Spleen (tissue), 11 donors: ENCODE results near the gene RMI1. TPM values are rescaled to one million over a fixed set of nuclear protein-coding genes. Genes with fewer than 3 reads are reported as not detected.
A peak's percentile ranks its signal among the peaks of the same experiment; 100 is the strongest.

Experiments
- DNase-seq: peaks from one replicate; pipeline ENCODE4 v3.0.0-alpha.2; 2020
- H3K27ac ChIP-seq, 8 donors: fragments of 200-600 bp; sonication (generic) in 7 of 8; 1 replicate in 4 of 8; 2 replicates in 4 of 8; pipeline versions ENCODE4 v1.5.0 to v1.8.0; 2016 to 2021; ENCODE audit warnings: inconsistent platforms in 4 of 8, mild to moderate bottlenecking in 4 of 8, moderate library complexity in 1 of 8
- H3K27me3 ChIP-seq, 7 donors: fragments of 200-600 bp; sonication (generic) in 6 of 7; replicated peaks in 1 of 7; 1 replicate in 4 of 7; 2 replicates in 3 of 7; pipeline versions ENCODE4 v1.5.0 to v1.8.0; 2016 to 2021; ENCODE audit warnings: inconsistent platforms in 3 of 7, mild to moderate bottlenecking in 1 of 7
- H3K36me3 ChIP-seq, 6 donors: fragments of 200-600 bp; sonication (generic) in 5 of 6; 1 replicate in 4 of 6; 2 replicates in 2 of 6; pipeline versions ENCODE4 v1.5.0 to v1.8.0; 2016 to 2021; ENCODE audit warnings: inconsistent platforms in 2 of 6
- H3K4me1 ChIP-seq, 6 donors: fragments of 200-600 bp; sonication (generic) in 5 of 6; 1 replicate in 3 of 6; 2 replicates in 3 of 6; pipeline versions ENCODE4 v1.5.0 to v1.8.0; 2016 to 2021; ENCODE audit warnings: inconsistent platforms in 3 of 6
- H3K4me3 ChIP-seq, 8 donors: fragments of 200-600 bp; sonication (generic) in 7 of 8; 1 replicate in 4 of 8; 2 replicates in 4 of 8; pipeline versions ENCODE4 v1.5.0 to v1.8.0; 2016 to 2021; ENCODE audit warnings: inconsistent platforms in 4 of 8, mild to moderate bottlenecking in 4 of 8, moderate library complexity in 2 of 8
- H3K9me3 ChIP-seq, 8 donors: fragments of 200-600 bp; sonication (generic) in 7 of 8; 1 replicate in 4 of 8; 2 replicates in 4 of 8; pipeline versions ENCODE4 v1.5.0 to v1.8.0; 2016 to 2021; ENCODE audit warnings: inconsistent platforms in 4 of 8
- CTCF ChIP-seq, 11 experiments: fragments of 200-600 bp in 7 of 11; fragments of 450-650 bp in 4 of 11; sonication (generic) in 4 of 11; IDR thresholded peaks in 8 of 11; conservative IDR thresholded peaks in 3 of 11; 1 replicate in 7 of 11; 2 replicates in 4 of 11; pipeline versions ENCODE4 v1.4.0 to v1.8.0; 2016 to 2021; ENCODE audit warnings: antibody characterized with exemption in 11 of 11, inconsistent platforms in 4 of 11, mild to moderate bottlenecking in 1 of 11
- POLR2A ChIP-seq, 3 donors: fragments of 450-650 bp; IDR thresholded peaks; one replicate each; pipeline ENCODE4 v1.5.1; 2017; ENCODE audit warnings: antibody characterized with exemption in 3 of 3, mild to moderate bottlenecking in 1 of 3
- POLR2AphosphoS5 ChIP-seq, 3 donors: sonication (generic); formaldehyde crosslinking; IDR thresholded peaks; one replicate each; pipeline ENCODE4 v1.5.1; 2017; ENCODE audit warnings: antibody characterized with exemption in 3 of 3
- WGBS, 5 donors: extraction: QIAGEN DNeasy Blood & Tissue Kit in 3 of 5; methylation state at CpG; one replicate each; pipeline versions ENCODE4 v1.1.5 to v1.1.7; 2013 to 2018; 5-methylcytosine and 5-hydroxymethylcytosine counted together
- intact Hi-C: fragments of 100-400 bp; cut with DNase I; formaldehyde crosslinking; loops from one replicate; pipeline ENCODE4 v1.15.0; 2023; ENCODE audit warnings: low total_unique reads
- polyA plus RNA-seq, 3 donors: library from polyadenylated mRNA; stranded (reverse); fragments of 200-250 nt; gene quantifications; one replicate each; pipeline ENCODE4 v1.2.1, GENCODE V29; 2013
- total RNA-seq, 7 donors: library from RNA; depleted of rRNA in 3 of 7; stranded (reverse); fragments of >200 nt in 3 of 7; fragmentation: NEBNext Ultra II Directional in 4 of 7; extraction: Animal tissue kit (Norgen Biotek cat#: 25700) in 4 of 7; gene quantifications; one replicate each; pipeline versions ENCODE4 v1.1.0 to v1.2.1, GENCODE V29; 2016 to 2021
- donor health status: healthy with polysubstance abuse.
- donor health status: DM: no; HTN: no; CAD: no; lungs with moderate emphysema.
- donor health status: DM: no; HTN: no; CAD: no.
- donor health status: Bipolar disorder and iron deficiency.
- donor health status: healthy.
- donor health status: DM: no; HTN: no; CAD: no.
- donor health status: DM: yes; HTN: yes; CAD: no.

Gene RMI1
- total and polyA plus RNA-seq, 10 donors = 4.2 to 19.5 (median 12.9) TPM

- no peak for TF ChIP-seq POLR2A (IDR thresholded peaks at IDR 0.05)
- TF ChIP-seq POLR2AphosphoS5 (IDR thresholded peaks at IDR 0.05) = no peak
- no peak for TF ChIP-seq CTCF (IDR thresholded peaks at IDR 0.05 in 8 of 11, conservative IDR thresholded peaks at IDR 0.05 in 3 of 11)
- peaks cover 0 to 8% (median 0%) of the 10 kb centered on the region in 6 donors for H3K4me1 ChIP-seq
- H3K9me3 ChIP-seq = no peaks in the 10 kb centered on the region
- 91 to 94% (median 93%) methylated on average over 4 of the region's 4 CpGs for WGBS, 5 donors
- no peaks in the 10 kb centered on the region for H3K27me3 ChIP-seq
- H3K27ac ChIP-seq = no peak overlapping the region
- intact Hi-C loops = no loop called here
- peaks cover 0 to 19% (median 0%) of the 10 kb centered on the region in 6 donors for H3K36me3 ChIP-seq
- no peak overlapping the region for H3K4me3 ChIP-seq
- DNase-seq = no peak
Measured at GRCh38 chr9:83996126-83996525, 15.5 kb downstream of the RMI1 start.

DNA sequence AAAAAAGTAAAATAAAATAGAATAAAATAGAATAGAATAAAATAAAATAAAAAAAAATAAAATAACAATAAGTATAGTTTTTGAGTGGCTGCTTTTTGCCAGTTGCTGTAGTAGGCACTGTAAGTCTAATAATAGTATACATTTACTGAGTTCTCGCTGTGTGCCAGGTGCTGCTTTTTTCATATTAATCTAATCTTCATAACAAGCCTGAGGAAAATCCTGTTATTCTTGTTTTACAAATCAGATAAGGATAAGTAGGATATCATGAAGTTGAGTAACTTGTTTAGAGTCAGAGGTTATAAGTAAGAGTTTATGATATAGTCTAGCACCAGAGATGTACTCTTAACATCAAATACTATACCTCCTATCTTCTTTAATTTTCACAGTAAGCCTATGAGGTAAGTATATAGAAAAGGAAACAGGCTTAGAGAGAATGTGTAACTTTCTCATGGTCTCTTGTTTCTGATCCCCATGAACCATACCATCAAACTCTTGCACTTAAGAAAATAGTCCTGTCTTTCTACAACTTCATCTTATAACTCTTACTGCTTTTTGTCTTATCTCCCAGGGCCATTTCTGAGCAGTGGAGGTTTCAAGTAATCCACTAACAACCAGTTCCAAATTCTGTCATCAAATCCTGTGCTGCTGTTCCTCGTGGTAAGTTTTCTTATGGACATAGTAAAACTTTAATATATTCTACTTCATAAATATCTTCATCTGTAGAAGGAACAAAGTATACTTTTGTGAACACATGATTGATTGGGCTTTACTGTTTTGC lies 18.7 kb downstream of the RMI1 start:
- no peaks in the 10 kb centered on the region for H3K27me3 ChIP-seq
- no peak overlapping the region for H3K27ac ChIP-seq
- intact Hi-C loops = no loop called here
- no peak for TF ChIP-seq POLR2AphosphoS5 (IDR thresholded peaks at IDR 0.05)
- TF ChIP-seq POLR2A (IDR thresholded peaks at IDR 0.05) = no peak
- no peak for TF ChIP-seq CTCF (IDR thresholded peaks at IDR 0.05 in 8 of 11, conservative IDR thresholded peaks at IDR 0.05 in 3 of 11)
- peaks cover 0 to 28% (median 15%) of the 10 kb centered on the region in 6 donors for H3K4me1 ChIP-seq
- H3K36me3 ChIP-seq = peaks cover 0 to 27% (median 0%) of the 10 kb centered on the region in 6 donors
- no peak for DNase-seq
- no peak overlapping the region for H3K4me3 ChIP-seq
- WGBS, 5 donors = 76 to 88% (median 85%) methylated on average over 2 of the region's 2 CpGs
- no peaks in the 10 kb centered on the region for H3K9me3 ChIP-seq

DNA sequence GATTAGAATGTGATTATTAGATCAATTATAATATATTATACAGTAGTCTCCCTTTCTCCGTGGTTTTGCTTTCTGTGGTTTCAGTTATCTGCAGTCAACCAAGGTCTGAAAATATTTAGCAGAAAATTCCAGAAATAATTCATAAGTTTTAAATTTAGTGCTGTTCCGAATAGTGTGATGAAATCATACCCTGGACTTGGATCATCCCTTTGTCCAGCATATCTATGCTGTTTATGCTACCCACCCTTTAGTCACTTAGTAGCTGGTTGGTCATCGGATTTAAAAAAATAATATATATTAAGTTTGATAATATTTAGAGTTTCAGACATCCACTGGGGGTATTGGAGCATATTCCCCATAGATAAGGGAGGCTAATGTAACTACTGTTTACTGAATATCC lies 19.6 kb downstream of the RMI1 start:
- Histone ChIP-seq H3K27me3 (no peaks in the 10 kb centered on the region), H3K36me3 (peaks cover 0 to 23% (median 0%) of the 10 kb centered on the region in 6 donors), H3K9me3 (no peaks in the 10 kb centered on the region), H3K4me1 (peaks cover 0 to 28% (median 15%) of the 10 kb centered on the region in 6 donors), H3K4me3 (no peak overlapping the region), H3K27ac (no peak overlapping the region)
- TF ChIP-seq POLR2A (IDR thresholded peaks at IDR 0.05) = no peak
- no peak for TF ChIP-seq CTCF (IDR thresholded peaks at IDR 0.05 in 8 of 11, conservative IDR thresholded peaks at IDR 0.05 in 3 of 11)
- no peak for TF ChIP-seq POLR2AphosphoS5 (IDR thresholded peaks at IDR 0.05)
- no peak for DNase-seq
- intact Hi-C loops = no loop called here
- 92 to 96% (median 94%) methylated on average over 3 of the region's 3 CpGs for WGBS, 5 donors

GRCh38 chr9:84001621-84002020 lies 21.0 kb downstream of the RMI1 start:
- no peak for DNase-seq
- H3K4me3 ChIP-seq = no peak overlapping the region
- TF ChIP-seq CTCF (IDR thresholded peaks at IDR 0.05 in 8 of 11, conservative IDR thresholded peaks at IDR 0.05 in 3 of 11) (no peak), POLR2A (IDR thresholded peaks at IDR 0.05) (no peak), POLR2AphosphoS5 (IDR thresholded peaks at IDR 0.05) (no peak)
- H3K36me3 ChIP-seq = peaks cover 0 to 23% (median 0%) of the 10 kb centered on the region in 6 donors
- H3K27ac ChIP-seq = peak overlapping the region in 6 of 8 donors; percentile 54 to 73 (median 64)
- WGBS, 5 donors = 50 to 61% (median 59%) methylated on average over 2 of the region's 2 CpGs
- H3K9me3 ChIP-seq = no peaks in the 10 kb centered on the region
- no peaks in the 10 kb centered on the region for H3K27me3 ChIP-seq
- intact Hi-C loops = no loop called here
- peaks cover 0 to 26% (median 15%) of the 10 kb centered on the region in 6 donors for H3K4me1 ChIP-seq
